Activated CD4-positive, alpha-beta T cell treated with anti-CD3 and anti-CD28 coated beads for 48 hours (primary cell): ENCODE data around the gene SEC22A.

Experiments
- DNase-seq: peaks from one replicate; pipeline ENCODE4 v3.0.0-alpha.2; 2020

SEC22A gene

DNA sequence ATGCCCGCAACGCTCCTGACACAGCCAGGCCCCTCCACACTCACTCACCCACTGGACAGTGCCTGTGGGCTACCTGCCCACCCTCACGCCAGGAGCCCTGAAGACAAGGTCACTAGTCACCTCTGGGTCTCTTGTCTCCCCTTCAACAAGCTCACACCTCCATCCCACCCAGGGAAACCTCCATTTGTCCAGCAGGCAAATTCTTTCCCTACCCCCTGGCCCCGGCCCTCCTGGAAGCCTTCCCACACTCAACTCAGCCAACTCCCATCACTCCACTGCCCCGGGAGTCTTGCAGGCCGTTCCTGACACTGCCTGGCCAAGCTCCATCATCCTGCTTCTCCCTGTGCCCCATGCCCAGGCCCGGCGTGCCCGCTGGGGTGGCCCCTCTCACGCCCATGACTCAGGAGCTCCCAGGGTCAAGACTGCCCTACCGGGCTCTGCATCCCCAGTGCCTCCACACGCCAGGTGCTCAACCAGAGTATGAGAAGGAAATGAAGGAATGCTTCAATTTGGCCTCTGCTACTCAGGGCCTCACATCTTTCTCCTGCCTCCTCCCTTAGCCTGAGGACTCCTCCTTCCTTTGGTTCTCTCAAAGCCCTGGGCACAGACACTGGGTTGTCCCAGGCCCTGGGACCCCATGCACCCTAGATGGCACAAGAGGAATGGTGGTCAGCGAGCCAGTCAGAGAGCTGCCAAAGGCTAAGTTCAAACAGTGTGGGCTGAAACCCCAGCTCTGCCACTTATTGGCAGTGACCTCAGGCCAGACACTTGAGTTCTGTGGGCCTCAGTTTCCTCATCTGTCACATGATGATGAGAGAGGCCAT is 88.6 kb downstream of the SEC22A start:
- no peak for DNase-seq

DNA sequence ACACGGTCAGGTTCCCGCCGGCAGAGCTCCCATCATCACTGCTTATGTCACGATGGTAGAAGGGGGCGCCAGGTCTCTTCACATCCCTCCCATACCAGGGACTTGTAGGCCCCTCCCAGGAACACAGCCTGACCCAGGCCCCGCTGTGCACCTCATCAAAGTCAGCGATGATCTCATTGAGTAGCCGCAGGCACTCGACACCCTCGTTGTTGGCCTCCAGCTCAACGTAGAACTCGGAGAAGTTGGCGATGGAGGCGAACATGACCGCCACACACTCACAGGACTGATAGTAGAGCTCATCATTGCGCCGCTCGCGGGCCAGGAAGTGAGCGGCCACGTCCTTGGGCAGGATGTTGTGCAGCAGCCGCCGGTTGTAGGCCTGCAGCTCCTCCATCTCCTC is 89.2 kb downstream of the SEC22A start:
- no peak for DNase-seq

DNA sequence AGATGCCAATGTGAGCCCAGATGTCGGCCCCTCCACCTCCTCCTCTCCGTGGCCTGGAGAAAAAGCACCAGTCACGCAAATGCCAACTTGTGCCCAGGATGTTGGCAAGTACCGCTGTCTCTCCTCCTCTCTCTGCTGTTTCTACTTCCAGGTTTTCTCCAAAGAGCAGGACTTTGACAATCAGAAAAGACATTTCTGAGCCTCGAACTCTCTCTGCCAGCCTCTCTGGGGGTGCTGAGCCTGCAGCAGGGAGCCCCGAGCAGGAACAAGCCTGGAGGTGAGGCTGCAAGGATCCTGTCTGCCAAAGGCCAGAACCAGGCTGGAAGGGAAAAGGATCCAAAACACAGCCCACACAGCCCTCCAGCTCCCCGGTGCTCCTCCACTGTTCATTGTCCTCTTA is 89.7 kb downstream of the SEC22A start:
- no peak for DNase-seq

DNA sequence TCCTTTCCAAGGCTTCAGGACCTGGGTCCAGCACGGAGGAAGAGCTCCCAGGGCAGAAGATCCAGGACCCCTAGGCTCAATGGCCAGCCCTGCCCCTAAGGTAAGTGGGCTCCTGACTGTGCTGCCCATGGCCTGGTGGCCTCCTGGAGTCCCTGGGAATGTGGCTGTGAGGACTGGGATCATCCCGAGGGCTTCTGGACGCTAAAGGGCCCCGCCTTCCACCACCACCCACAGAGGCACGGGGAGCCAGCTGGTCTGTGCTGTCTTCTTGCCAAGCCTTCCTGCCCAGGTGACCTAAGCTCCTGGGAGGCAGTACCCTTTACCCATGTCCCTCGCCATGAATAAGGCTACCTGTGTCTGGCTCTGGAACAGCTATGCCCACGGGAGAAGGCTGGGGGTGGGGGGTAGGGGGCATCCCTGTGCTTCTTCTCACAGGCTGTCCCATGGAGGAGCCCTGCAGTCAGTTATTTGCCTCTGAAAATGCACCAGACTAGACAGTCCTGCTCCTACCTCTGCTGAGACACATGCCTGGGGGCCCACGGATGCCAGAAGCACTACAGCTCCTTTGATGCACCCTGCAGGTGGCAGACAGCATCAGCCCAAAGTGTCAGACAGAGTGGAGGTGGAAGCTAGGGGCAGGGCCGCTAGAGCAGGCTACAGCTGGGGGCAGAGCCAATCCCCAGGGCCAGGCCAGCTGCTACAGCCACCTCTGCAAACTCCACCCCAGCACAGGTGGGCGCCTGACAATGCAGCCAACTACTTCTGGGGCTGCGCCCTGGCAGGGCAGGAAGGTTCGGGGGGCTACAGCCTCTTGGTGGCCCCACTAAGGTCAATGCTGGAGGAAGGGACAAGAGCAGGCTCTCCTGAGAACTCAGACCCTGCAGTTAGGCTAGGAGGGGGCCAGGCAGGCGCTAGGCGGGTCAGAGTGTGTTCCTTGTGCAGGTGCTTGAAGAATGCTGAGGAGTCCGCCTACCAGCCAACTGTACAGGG is 90.9 kb downstream of the SEC22A start:
- no peak for DNase-seq

DNA sequence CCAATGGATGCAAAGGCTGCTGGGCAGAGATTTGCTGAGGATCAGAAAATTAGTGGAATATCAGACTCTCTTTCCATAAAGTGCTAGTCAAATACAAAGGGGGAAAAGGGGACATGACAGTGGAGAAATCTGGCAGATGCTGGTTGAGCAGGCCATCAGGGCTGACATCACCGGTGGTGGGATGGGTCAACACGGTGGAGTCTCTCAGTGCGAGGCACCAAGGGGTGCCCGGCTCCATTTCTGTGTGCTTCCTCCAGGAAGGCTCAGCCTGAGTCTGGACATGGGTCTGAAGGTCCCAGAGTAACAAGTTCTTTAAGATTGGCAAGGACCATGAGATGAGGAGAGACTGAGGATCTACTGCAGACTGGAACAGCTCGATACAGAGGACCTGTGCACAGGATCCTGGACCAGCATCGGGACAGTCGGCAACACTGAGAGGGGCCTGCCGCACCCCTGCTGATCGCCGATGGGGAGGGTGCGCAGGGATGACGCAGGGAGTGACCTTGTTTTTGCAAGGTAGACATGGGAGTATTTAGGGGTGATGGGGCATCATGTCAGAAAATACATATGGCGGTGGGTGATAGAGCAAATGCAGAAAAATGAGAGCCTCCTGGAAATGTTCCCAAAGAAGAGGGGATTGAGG is 92.7 kb downstream of the SEC22A start:
- DNase-seq: no peak

DNA sequence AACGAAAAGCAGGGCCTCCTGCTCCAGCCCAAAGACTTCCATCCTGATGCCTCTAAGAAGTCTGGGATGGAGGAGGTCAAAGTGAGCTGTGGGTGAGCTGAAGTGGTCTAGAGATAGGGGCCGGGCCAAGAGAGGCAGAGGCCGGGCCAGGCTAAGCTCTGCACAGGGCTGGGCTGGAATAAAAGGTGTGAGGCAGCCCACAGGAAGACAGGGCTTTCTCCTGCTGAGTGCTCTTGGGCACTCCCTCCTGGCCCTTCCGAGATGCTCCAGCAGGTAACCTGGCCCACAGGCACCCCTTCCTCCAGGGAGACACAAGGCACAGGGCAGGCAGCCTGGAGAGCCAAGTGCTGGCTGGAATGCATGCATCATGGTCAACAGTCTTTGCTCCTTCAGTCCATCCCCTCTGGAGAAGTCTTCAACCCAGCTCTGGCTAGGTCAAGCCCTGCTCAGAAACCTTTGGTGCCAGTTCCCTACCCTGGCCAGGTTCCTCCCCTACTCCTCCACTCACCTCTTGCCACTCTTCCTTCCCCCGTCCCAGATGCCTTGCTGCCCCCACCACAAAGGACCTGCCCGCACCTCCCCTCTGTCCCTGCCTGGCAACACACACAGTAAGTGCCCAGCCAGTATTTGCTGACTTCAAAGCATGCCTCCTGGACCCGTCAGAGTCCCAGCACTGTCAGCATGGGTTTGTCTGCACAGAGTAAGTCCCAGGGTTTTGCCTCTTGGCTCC is 93.6 kb downstream of the SEC22A start:
- DNase-seq: no peak

GRCh38 chr3:123295901-123296250 is 94.1 kb downstream of the SEC22A start:
- no peak for DNase-seq

- no peak for DNase-seq
Measured at GRCh38 chr3:123296261-123296660, 94.5 kb downstream of the SEC22A start.

GRCh38 chr3:123296836-123297626 is 95.3 kb downstream of the SEC22A start:
- DNase-seq: no peak

DNA sequence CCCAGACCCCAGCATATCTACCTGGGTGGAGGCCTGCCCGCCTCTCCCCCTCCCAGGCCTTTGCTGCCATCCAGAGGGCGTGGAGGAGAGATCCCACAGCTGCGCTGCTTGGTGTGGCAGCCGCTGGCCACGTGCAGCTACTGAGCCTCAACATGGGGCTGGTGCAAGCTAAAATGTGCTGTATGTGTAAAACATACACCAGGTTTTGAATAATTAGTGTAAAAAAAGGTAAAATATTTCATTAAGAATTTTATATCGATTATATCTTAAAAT is 95.8 kb downstream of the SEC22A start:
- DNase-seq: no peak

DNA sequence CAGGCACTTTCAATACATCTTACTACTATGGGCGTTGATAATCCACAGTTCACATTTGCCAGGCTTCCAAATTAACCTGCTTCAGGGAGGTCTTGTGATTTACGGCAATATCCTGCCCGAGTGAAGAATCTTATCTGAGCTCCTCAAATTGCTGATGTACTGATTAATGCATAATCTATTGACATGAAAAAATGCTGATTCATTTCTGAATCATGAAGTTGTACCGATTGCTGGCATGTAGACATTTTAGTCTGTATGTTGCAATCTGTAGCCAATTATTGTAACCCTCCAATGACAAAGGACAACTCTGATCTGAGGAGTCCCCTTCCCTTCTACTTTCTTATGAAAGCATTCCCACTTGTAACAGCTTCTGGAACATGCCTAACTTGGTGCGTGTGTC is 97.2 kb downstream of the SEC22A start:
- no peak for DNase-seq

- no peak for DNase-seq
Measured at GRCh38 chr3:123299581-123299980, 97.8 kb downstream of the SEC22A start.

GRCh38 chr3:123300056-123300455 is 98.3 kb downstream of the SEC22A start:
- DNase-seq: no peak

- DNase-seq: no peak
Measured at GRCh38 chr3:123300583-123300982, 98.8 kb downstream of the SEC22A start.

DNA sequence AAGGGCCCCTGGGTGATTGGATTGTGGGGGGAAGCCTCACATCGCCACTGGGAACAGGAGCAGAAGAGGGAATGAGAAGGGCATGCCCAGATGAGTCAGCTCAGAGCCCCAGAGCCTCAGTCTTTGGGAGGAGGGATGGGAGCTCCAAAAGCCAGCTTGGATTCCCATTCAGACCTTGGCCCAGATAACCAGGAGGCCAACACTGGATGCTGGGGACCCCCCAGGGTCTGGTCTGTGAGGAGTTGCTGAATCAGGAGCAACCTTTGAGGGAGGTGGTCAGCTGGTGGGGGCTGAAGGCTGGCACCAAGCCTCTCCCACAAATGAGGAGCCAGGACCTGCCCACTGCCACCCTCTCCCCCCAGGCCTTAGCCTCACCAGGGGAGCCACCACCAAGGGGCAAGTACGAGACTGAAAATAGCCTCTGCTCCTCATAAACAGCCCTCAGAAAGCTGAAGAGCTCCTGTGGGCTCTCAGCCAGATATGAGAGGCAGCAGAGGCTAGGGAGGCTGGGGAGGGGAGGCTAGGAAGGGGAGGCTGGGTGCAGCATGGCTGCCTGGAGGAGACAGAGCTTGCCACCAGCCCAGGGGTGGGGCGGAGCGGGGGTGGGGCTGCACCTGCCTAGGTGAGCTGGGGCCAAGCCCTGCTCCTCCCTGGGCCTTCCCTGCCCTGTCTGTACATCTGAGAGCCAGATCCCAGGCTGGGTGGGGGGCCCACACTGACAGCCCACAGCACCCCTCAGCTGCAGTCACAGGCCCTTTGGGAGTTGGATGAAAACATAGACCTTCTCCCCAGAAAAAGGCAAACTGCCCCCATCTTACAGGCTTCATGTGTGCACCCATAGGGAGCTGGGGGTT is 99.8 kb downstream of the SEC22A start:
- DNase-seq: no peak

- no peak for DNase-seq
Measured at GRCh38 chr3:123302961-123303360, 101.2 kb downstream of the SEC22A start.

GRCh38 chr3:123303976-123304560 is 102.3 kb downstream of the SEC22A start:
- DNase-seq: no peak

DNA sequence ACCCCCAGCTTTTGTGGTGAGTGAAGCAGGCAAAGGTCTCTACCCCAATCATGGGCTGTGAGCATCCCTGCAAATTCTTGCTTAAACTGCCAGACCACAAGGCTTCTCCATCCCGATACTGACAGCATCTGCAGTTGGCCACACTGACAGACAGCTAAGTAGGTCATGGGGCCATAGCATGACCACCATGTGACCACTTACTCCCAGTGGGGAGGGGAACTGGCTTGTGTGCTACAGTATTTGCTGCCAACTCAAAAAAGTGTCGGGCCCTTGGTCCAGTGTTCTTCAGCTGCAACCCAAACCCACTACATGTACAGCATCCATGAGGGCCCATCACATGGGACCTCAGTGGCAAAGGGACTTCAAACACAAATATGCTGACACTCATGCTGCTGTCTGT is 103.4 kb downstream of the SEC22A start:
- DNase-seq: no peak

GRCh38 chr3:123307064-123307463 is 105.3 kb downstream of the SEC22A start:
- no peak for DNase-seq

DNA sequence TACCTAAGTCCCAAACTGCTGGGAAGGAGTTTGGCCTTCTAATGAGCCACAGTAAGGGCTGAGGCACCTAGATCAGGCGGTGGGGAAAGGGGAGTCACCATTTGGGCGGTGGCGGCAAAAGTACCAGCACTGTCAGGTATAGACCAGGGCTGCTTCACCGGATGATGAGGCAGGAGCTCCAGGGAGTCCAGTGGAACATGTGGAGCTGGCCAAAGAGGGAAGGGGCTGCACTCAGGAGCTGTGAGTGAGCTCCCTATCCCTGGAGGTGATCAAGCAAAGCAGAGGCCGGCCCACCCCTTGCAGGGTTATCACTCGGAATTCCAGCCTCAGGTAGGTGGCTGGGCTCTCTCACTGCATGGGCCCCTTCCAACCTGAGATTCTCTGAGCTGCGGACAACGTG is 108.4 kb downstream of the SEC22A start:
- no peak for DNase-seq

GRCh38 chr3:123310741-123311140 is 109.0 kb downstream of the SEC22A start:
- no peak for DNase-seq
